NCI-H1092 treated with DMSO at 0.1 percent for 48 hours (cell line): ENCODE data around the gene CASTOR1.
A peak's percentile ranks its signal among the peaks of the same experiment; 100 is the strongest.
"Not testable (repeated sequence)": the region's sequence is repeated elsewhere in the genome, so short reads cannot be mapped to it uniquely, and the experiment has no call there.

Experiments
- DNase-seq: peaks from one replicate; lab custom pipeline; 2025; lab: John Stamatoyannopoulos, UW

CASTOR1 gene

DNA sequence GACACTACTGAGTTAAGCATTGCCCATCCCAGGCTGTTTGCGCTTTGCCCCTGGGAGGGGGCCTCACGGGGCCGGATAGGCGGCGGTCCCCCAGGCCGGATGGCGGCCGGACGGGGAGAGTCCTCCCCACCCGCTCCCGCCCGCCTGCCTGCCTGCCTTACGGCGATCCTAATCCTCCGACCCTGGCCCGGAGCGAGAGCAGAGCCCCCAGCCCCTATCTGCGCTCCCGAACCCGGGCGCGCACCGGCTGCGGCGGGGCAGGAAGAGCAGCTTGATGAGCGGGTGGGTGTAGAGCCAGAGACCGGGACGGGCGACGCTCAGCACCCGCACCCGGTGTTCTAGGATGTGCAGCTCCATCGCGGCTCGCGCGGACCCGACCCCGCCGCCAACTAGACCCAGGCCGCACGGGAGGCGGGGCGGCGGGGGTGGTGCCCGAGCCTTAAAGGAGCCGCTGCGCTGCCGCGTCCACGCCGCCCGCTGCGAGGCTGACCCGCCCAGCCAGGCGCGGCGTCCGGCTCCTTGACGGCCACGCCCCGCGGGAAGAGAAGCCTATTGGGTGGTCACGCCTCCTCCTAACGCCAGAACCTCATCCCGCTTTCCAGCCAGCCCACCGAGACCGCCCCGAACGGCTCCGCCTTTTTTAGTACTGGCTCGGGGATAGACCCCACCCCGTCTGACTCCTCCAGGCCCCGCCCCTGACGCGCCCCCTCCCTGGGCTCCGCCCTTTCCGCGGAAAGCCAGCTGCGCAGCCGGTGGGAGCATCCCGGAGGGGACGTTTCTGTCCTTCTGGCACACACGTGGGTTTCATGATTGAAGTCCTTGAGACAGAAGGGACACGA, at the start of gene CASTOR1:
Gene CASTOR1 (minus strand): TSS at position 365 of the 839 bp plus-strand sequence. CDS start 8 bp downstream, at position 357.
- peak; percentile 93 for DNase-seq

DNA sequence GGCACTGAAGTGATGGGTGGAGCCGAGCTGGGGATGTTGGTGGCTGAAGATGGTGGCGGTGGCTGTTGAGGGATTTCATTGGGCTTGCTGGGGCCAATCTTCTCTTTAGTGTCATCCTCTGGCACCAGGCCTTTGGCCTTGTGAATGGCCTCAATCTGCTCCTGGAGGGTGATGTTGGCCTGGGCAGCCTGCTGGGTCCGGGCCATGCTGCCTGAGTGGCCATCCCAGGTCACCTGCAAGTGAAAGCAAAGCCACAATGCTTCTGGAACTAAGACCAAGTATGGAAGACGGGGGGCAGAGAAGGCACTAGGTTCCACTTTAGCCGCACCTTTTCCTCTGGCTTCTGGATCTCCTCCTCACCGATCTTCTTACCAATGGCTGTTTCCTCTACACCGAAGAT, 49.5 kb upstream of the CASTOR1 start:
- DNase-seq, result no peak

DNA sequence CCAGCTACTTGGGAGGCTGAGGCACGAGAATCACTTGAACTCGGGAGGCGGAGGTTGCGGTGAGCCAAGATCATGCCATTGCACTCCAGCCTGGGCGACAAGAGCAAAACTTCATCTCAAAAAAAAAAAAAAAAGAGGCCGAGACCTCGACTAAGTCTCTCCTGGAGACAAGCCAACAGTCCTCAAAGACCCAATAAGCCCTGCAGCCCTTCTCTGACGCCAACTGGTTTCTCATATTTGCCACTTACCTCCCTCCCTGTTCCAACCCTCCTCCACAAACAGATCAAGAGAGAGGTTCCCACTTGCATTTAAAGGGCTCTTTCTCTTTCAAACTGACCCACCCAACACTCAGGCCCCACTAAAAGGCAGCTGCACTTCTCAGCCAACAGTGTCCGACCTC, 49.0 kb upstream of the CASTOR1 start:
- not testable (repeated sequence) for DNase-seq

DNA sequence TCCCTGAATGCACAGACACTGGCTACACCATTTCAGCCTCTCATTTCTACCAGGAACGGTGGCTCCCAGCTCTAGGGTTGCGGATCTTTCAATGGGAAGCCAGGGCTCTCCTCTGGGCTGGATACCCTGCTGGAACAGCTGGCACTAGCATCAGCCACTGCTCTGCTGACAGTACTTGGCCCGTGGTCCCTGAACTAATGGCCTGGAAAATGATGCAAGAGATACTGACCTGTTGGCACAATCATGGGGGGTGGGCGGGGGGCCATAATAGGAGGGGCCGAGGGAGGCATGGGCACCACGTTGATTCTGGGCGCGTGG, 48.1 kb upstream of the CASTOR1 start:
- no peak for DNase-seq

DNA sequence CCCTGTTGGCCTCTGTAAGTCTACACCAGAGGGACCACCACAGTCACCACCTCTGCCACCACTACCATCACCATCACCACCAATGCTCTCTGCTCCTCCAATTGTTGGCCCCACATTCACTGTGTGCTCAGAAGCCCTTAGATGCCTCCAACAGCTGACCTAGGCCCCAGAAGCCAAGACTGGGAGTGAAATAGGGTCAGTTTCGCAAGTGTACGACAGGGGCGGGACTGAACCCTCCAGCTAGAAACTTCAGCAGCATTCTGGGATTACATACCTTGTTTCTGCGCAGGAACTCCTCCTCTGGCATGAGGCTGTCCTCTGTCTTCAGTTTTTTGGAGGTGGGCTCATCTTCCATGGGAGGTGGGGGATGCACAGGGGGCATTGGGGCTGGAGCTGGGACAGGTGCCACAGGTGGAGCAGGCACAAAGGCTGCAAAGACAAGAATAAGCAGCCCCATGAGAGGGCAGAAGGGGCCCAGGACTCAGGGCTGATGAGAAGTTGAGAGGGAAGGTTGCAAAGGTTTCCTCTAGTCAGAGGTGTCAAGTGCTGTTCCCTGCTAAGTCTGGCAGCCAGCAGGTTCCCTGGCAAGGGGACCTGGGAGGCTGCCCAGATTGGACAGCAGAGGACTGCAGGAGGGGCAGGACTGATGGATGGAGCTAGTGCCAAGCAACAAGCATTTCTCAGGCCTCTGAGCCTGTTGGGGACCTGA, 47.6 kb upstream of the CASTOR1 start:
- DNase-seq, result no peak

DNA sequence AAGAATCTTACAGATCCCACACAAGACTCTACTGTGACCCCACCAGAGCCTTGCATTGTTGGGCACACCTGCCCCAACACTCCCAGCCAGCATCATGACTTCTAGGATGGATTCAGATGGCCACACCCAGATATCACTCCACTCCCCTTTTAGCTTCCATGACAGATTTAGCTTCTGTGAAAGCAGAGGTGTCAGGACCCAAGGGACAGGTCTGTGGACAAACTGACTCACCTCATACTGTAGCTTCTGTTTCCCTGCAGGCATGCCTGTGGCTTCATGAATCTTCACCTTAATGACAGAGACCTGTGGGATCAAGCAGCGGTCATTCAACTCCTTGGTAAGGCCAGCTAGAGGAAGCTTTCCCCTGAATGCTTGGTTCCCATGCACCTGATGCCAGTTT, 45.9 kb upstream of the CASTOR1 start:
- no peak for DNase-seq

DNA sequence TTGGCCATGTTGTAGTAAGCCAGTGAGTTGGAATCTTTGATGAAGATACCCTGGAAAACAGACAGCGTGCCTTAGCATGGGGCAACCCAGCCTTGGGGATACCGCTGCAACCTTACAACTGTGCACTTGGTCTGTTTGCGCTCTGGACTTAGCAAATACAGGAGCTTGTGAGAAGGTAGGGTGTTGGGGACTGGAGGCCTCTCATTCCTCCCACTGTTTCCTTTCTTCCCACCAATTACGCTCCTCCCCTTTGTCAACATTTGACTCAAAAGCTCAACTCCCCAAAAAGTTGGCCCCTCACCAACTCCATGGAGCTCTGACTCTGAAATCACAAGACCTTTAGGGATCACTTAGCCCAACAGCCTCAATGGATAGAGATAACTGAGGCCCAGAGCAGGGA, 45.3 kb upstream of the CASTOR1 start:
- DNase-seq, result no peak

DNA sequence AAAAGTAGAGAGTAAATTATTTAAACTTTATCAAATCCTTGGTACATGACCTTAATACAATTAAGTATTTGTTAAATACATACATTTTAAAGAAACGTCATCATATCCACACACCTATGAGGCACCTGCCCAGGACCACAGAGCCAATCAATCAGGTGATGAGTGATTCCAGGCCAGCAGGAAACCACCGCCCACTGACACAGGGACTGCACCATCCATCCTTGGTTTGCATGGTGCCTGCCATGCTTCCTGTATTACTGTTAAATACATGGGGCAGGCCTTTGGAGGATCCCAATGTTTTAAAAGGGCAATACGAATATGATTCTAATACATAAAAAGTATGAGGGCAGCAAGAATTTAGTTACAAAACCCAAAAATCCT, 44.4 kb upstream of the CASTOR1 start:
- DNase-seq, result no peak

DNA sequence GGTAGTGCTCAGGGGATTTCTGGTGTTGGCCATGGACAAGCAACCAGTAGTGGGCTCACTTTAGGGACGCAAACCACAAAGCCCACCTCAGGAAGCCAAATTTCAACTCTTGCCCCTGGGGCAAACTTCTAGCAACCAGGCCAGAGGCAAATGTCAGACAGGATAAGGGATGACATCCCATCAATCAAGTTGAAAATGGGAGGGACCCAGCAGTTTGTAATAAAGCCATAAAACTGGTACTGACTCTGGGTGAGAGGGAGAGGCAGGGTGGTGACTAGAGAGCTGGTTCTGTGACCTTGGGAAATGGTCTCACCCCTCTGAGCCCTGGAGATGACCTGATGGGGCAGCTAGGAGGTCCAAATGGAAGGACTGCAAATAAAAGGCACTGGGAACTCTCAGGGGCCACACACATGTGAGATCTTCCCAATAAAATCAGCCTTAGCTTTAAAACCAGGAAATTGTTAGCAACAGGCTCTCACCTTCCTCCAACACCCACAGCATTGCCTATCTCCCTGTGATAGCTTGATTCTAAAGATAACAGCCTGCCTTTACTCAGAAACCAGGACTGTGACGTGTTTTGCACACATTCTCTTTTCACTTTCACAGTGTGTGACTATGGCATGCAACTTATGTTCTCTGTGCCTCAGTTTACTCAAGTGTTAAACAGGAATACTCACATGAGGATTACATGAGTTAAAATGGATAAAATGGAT, 43.8 kb upstream of the CASTOR1 start:
- no peak for DNase-seq

DNA sequence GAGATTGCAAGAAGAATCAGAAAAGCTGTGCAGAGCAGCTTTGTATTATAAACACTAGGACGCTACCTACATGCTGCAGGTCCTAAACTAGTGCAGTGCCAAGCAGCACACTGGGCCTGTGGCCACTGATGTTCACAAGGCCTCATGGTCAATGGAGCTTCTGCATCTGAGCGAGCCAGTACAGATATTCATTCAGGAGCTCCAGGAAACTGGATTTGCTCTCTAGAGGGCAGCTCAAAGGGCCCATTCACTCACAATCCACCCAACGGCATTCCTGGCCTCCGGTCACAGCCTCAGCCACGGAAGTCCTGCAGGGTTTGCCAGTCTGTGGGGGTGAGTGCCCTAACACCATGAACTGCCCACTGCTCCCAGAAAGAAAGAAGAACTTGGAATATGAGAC, 43.2 kb upstream of the CASTOR1 start:
- no peak for DNase-seq

DNA sequence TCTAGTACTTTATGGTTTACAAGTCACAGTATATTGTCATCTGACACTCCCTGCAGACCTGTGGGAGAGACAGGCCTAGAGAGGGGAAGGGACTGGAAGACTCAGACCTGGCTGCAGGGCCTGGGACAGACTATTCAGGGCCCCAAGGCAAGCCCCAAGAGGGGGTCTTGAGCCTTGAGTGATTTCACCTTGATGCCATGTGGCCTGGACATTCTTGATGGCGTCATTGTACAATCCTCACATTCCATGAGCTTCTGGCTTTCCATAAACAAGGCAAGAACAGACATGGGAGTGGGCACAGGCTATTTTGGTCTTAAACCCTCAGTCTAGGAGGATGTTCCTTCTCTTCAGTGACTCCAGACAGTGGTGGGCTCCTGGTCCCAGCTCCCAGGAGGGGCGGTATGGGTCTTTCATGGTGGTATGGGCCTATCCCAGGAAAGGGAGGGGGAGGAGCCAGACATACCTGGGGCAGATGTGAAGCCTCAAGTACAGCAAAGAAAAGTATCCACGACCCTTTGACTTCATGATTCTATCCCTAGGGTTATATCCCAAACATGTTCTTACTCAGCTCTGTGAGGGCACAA, 39.3 kb upstream of the CASTOR1 start:
- no peak for DNase-seq

DNA sequence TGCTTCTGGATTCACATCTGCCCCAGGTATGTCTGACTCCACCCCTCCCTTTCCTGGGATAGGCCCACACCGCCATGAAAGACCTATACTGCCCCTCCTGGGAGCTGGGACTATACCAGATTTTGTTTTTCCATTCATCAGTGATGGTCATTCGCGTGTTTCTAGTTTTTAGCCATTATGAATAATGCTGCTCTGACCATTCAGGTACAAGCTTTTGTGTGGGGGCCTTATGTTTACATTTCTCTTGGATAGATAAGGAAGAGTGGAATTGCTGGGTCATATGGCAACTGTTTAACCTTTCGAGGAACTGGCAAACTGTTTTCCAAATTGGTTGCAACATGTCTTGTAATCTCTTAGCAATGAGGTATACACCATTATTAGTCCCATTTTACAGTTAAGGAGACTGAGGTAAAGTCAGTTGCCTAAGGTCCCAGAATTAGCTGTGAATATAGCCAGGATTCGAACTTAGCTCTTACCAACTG, 38.6 kb upstream of the CASTOR1 start:
- DNase-seq, result no peak

DNA sequence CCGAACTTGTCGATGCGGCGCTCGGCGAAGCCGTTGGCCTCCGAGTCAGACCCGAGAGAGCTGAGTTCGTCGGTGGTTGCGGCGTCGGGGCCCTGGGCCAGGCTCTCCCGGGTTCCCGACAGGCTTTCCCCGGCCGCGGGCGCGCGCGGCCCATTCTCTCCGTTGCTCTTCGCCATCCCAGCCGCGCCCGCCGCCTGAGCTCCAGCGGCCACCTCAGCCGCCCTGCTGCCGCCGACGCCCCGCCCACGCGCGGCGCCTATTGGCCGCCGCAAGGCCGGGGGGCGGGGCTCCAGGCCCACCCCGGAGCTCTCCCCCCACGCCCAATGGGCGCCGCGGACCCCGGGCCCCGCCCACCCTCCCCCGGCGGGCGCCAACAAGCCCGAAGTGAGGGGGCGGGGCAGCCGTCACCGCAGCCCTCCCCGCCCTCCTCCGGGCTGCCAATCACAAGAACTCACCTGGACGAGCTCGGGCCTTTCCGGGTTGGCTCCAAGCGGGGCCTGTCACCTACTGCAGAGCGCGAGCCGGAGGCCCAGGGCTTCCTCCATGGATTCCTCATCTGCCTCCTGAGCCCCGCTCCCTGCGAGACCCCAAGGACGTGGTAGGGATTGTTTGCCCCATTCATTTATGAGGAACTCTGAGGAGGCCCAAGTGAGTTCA, 37.5 kb upstream of the CASTOR1 start, which contains the start of gene TBC1D10A:
Gene TBC1D10A (minus strand): TSS at position 236 of the 657 bp plus-strand sequence. CDS start 60 bp downstream, at position 176.
- peak; percentile 92 for DNase-seq

DNA sequence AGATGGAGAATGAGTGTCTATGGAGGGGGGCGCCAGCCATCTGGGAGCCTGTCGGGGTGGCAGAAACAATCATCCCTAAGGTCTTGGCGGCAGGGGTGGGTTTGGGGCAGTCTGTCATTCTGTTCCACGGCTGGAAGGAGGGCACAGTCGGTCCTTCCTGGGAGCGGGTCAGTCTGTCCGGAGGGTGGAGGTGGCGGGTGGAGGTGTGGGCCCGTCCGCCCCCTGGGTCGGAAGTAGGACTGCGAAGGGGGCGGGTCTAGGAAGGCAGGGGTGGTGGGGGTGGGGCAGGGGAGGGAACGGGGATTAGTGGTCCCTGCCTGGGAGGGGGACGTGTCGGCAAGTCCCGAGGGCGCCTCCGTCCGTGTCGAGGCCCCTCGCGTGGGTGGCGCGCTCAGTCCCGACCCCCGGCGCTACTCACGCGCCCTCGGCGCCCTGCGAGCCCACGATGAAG, 37.0 kb upstream of the CASTOR1 start:
- no peak for DNase-seq

DNA sequence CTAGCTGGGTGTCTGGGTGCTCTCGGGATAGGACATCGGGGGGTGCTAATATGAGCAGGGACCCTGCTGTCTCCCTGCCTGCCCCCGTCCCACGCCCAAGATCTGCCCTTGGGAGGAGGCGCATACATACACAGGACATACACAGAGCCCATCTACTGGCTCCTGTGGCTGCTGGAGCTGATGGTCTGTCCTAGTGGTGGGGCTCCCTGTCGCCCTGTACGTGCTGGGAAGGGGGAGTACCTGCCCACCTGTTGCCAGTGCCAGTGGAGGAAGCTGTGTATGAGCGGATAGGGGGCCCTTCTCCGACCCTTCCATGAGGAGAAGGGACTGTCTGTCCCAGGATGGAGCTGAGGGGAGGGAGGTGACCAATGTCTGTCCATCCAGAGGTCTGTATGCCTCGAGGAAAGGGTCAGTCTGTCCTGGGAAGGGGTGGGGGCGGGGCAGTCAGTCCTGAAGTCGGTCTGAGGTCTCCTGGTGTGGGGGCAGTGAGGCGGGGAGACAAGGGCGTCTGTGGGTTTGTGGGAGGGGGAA, 36.5 kb upstream of the CASTOR1 start:
- no peak for DNase-seq

DNA sequence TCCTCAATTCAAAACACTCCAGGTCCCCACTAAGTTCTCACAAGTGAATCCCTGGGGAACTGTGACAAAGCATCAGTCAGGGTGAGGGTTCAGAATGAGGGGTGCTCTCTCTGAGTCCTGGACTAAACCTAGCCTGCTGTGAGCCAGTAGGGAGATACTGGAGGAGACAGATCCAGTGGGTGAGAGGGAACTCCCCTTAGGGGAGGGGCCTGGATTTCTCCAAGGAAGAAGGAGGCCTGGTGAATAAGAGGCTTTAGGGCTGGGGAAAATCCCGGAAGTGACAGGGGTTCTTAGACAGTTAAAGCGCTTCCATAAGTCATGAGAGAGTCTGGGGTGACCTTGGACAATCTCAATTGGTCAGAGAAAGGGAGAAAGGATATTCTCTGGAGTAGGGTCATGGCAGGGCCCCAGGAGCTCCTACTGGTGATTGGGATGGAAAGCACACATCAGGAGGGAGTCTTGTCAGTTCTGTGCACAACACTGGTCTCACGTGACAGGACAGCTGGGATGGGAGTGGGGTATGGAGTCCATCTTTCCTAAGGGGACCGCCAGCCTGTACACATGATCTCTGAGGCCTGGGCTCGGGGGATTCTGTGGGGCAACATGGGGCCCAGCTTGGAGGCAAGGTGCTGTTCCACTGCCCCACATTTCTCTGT, 35.9 kb upstream of the CASTOR1 start:
- no peak for DNase-seq

DNA sequence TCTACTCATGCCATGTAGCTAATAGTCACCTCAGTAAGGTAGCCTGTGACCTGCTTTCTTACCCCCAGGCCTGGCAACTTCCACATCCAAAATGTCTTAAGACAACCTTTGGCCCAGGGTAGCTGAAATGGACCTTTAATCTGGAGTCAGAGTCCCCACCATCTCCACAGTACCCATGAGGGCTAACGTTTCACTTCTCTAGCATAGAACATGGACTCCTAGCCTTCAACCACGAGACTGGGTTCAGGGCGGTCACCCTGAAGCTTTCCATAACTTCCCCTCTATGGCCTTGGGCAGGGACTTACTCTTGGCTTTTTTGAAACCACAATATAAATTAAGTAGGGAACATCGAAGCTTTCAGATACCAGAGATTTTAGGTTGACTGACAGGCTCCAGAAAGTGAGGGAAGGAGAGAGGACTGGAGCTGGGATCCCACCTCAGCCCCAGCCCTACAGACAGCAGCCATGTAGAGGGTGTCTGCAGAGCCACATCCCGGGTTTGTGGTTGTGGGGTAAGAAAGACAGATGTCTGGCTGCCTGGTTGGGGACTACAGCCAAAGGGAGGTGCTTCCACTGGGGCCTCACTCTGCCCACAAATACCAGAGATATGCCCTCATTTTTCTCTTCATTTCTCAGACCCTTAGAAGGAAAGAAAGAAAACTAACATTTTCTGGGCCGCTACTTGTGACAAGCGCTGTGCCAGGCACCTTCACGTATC, 34.9 kb upstream of the CASTOR1 start:
- DNase-seq, result no peak

DNA sequence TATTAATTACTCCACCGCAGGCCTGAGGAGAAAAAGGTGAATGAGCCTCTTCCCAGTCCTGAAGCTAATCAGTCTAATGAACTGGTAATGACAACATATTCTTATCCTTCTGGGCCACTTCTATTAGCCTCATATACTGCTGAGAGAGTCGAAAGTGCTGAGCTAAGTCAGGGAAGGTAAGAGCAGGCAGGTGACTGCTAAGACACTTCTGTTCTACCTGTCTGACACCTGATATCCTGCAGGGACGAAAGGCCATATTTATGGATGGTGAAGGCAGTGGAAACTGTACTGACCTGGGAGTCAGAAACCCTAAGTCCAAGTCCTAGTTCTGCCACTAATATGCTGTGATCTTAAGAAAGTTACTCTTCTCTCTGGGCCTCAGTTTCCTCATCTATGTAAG, 33.9 kb upstream of the CASTOR1 start:
- no peak for DNase-seq

DNA sequence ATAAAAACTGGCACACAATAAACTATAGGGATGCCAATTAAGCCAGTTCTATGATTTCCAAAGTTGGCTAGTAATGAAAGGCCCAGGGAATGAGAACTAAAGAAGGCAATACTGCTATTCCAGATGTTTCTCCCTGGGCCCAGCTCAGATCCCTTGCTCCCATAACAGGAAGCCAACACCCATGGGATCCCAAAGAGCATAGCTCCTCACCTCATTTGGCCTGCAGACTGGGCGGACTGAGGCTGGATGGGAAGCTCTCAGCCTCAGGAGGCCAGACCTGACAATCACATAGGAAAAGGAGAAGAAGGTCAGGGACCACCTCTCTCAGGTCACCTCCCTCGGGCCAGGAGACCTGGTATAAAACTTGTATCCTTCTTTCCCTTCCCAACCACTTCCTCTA, 32.2 kb upstream of the CASTOR1 start:
- DNase-seq, result no peak

DNA sequence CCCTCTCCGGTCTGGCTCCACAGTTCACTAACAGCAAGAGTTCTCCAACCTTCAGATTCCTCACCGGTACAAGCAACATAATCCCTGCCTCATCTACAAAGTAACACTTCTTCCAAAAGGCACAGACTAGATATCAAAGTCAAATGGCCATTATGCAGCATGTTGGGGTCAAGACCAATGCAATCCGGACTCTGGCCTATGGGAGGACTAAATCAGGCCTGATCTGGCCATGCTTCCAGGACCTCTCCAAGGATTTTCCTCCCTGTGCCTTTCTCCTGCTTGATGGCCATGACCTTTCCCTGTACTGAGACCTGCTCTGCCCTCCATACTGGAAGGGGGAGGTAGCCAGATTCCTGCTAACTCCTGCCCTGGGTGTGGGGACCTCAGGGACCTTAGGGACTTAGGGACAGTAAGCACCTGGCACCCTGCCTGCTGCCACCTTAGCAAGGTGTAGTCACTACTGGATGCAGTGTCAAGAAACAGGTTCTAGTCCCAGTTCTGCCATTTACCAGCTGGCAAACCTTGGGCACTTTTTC, 30.8 kb upstream of the CASTOR1 start:
- DNase-seq, result no peak
